ENCODE results near the gene LINGO3. TPM values are rescaled to one million over a fixed set of nuclear protein-coding genes. Genes with fewer than 3 reads are reported as not detected.

LINGO3 gene
- total and polyA plus RNA-seq, 3 donors from 2014 or later = 0.45 to 3.5 (median 2.1) TPM

DNA sequence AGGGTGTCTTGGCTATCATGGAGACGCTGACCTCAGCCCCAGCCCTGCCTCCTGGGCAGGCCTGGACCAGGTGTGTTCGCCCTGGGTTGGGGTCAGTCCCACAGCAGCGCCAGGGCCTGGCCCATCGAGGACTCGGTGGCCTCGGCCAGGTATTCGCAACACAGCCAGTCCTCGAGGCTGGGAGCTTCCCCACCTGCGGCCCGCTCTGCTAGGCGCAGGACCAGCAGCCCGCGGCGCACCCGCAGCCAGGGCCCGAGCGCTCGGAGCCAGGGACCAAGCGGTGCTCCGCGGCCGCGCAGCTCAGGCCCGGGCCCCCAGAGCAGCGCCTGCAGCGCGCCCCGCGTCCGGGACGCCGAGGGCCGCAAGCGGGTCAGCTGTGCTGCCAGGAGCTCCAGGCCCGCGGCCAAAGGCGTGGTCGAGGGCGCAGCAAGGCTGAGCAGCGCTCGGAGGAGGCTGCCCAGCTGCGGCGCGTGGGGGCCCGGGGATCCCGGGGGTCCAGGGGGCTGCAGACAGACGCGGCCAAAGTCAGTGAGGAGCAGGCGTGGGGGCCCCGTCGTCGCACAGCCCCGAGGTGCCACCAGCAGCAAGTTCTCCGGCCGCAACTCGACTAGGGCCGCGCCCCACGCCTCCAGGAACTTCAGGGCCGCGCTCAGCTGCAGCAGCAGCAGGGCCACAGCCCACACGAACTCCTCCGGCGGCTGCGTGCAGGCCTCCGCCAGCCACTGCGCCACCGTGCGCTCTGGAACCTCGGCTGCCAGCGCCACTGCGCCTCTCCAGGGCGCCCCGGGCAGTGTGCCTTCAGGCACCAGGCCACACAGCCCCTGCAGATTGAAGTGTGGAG is 32.1 kb downstream of the LINGO3 start:
- peak overlapping the region in 1 of 2 donors; percentile 17 for H3K4me3 ChIP-seq
- H3K4me1 ChIP-seq = peaks cover 59% of the 10 kb centered on the region
- peak; percentile 71 for DNase-seq
- no peaks in the 10 kb centered on the region for H3K9me3 ChIP-seq
- no peak for TF ChIP-seq POLR2A (IDR thresholded peaks at IDR 0.05)
- TF ChIP-seq, protein P1, sequence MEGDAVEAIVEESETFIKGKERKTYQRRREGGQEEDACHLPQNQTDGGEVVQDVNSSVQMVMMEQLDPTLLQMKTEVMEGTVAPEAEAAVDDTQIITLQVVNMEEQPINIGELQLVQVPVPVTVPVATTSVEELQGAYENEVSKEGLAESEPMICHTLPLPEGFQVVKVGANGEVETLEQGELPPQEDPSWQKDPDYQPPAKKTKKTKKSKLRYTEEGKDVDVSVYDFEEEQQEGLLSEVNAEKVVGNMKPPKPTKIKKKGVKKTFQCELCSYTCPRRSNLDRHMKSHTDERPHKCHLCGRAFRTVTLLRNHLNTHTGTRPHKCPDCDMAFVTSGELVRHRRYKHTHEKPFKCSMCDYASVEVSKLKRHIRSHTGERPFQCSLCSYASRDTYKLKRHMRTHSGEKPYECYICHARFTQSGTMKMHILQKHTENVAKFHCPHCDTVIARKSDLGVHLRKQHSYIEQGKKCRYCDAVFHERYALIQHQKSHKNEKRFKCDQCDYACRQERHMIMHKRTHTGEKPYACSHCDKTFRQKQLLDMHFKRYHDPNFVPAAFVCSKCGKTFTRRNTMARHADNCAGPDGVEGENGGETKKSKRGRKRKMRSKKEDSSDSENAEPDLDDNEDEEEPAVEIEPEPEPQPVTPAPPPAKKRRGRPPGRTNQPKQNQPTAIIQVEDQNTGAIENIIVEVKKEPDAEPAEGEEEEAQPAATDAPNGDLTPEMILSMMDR (IDR thresholded peaks at IDR 0.05) = no peak
- no peaks in the 10 kb centered on the region for H3K27me3 ChIP-seq
- intact Hi-C loops (cut with DNase I; ENCODE audit: low total_unique reads) = loop anchor here (10.0 kb wide), 2 partner anchors 119 to 121 kb away; partner anchors contain the start of gene AP3D1
- WGBS, 2 donors = 36% methylated on average over 20 of the region's 74 CpGs; no CpG with 5 or more reads in 1 of the 2 donors
- H3K36me3 ChIP-seq (ENCODE audit: low read depth, missing control alignments) = no peaks in the 10 kb centered on the region
- peak overlapping the region; percentile 50 to 53 for H3K27ac ChIP-seq

GRCh38 chr19:2274931-2275535 is 32.9 kb downstream of the LINGO3 start:
- no peaks in the 10 kb centered on the region for H3K9me3 ChIP-seq
- H3K4me3 ChIP-seq = peak overlapping the region in 1 of 2 donors; percentile 17
- H3K36me3 ChIP-seq (ENCODE audit: low read depth, missing control alignments) = no peaks in the 10 kb centered on the region
- H3K4me1 ChIP-seq = peaks cover 59% of the 10 kb centered on the region
- 33 to 46% methylated on average over 16 of the region's 16 CpGs for WGBS, 2 donors
- DNase-seq = peak; percentile 77
- no peak for TF ChIP-seq POLR2A (IDR thresholded peaks at IDR 0.05)
- TF ChIP-seq, protein P1 (IDR thresholded peaks at IDR 0.05) = peak; percentile 37 to 47 (median 46)
- no peaks in the 10 kb centered on the region for H3K27me3 ChIP-seq
- intact Hi-C loops (cut with DNase I; ENCODE audit: low total_unique reads) = loop anchor here (5.0 to 10.0 kb wide), 3 partner anchors 43 to 120 kb away; partner anchors contain the start of gene AP3D1
- H3K27ac ChIP-seq = peak overlapping the region; percentile 11 to 53

DNA sequence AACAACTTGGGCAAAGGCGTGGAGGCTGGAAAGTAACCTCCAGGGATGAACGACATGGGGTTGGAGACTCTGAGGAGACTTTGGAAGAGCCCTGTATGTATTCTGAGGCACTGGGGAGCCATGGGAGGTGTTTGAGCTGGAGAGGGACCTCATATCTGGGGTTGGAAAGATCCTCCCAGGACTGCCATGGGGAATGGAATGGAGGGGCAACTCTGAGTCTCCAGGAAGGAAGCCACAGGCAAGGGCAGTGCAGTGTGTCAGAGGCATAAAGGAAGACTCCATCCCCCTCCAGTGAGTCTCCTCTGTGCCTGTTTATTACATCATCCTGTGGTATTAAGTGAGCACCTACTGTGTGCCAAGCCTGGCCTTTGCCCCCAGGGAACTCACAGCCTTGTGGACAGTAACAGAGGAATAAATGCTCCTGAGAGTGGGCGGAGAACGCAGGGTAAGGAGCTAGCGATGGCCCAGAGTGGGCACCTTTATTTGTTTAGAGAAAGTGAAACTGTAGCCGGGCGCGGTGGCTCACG is 33.7 kb downstream of the LINGO3 start:
- Histone ChIP-seq H3K4me3 (peak overlapping the region in 1 of 2 donors; percentile 29), H3K36me3 (ENCODE audit: low read depth, missing control alignments) (no peaks in the 10 kb centered on the region), H3K27ac (peak overlapping the region; percentile 29 to 72), H3K27me3 (no peaks in the 10 kb centered on the region), H3K9me3 (no peaks in the 10 kb centered on the region), H3K4me1 (peaks cover 59% of the 10 kb centered on the region)
- whole genome bisulfite sequencing, 2 donors = 62 to 63% methylated on average over 8 to 9 of the region's 9 CpGs
- no peak for TF ChIP-seq POLR2A (IDR thresholded peaks at IDR 0.05)
- intact Hi-C loops (cut with DNase I; ENCODE audit: low total_unique reads) = loop anchor here (5.0 to 10.0 kb wide), 3 partner anchors 42 to 121 kb away; partner anchors contain the start of gene AP3D1
- DNase-seq = no peak

GRCh38 chr19:2273356-2274184 is 34.4 kb downstream of the LINGO3 start:
- Histone ChIP-seq H3K9me3 (no peaks in the 10 kb centered on the region), H3K4me3 (peak overlapping the region in 1 of 2 donors; percentile 29), H3K4me1 (peaks cover 59% of the 10 kb centered on the region), H3K27me3 (no peaks in the 10 kb centered on the region), H3K27ac (peak overlapping the region; percentile 29 to 72), H3K36me3 (ENCODE audit: low read depth, missing control alignments) (no peaks in the 10 kb centered on the region)
- WGBS, 2 donors = 8 to 10% methylated on average over 18 to 45 of the region's 45 CpGs
- TF ChIP-seq POLR2A (IDR thresholded peaks at IDR 0.05) = no peak
- TF ChIP-seq, protein P1 (IDR thresholded peaks at IDR 0.05) = peak; percentile 97 to 99 (median 98)
- intact Hi-C loops (cut with DNase I; ENCODE audit: low total_unique reads) = loop anchor here (5.0 to 10.0 kb wide), 3 partner anchors 41 to 121 kb away; partner anchors contain the start of gene AP3D1
- peak; percentile 78 for DNase-seq

All from testis (tissue), 3 donors.